GM21717 (cell line): ENCODE data around the gene CENPT.
"Not testable (repeated sequence)": the region's sequence is repeated elsewhere in the genome, so short reads cannot be mapped to it uniquely, and the experiment has no call there.

ENCODE experiments used
- ATAC-seq: cut with Tn5 transposase; IDR thresholded peaks from one replicate; pipeline ENCODE4 v1.9.1; 2021; ENCODE audit warnings: mild to moderate bottlenecking, moderate library complexity; ENCODE audit not compliant: unreplicated experiment

Gene CENPT

DNA sequence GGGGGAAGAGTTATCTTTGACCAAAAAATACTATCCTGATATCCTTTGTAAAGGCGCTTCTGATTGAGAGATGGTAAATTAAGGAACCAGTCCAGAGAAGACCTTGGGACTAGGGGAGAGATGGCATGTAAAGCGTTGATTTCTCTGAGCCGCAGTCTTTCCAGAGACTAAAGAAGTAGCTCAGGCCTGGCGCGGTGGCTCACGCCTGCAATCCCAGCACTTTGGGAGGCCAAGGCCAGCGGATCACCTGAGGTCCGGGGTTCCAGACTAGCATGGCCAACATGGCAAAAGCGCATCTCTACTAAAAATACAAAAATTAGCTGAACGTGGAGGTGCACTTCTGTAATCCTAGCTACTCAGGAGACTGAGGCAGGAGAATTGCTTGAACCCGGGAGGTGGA is 625 bp upstream of the CENPT start:
- no peak for ATAC-seq

DNA sequence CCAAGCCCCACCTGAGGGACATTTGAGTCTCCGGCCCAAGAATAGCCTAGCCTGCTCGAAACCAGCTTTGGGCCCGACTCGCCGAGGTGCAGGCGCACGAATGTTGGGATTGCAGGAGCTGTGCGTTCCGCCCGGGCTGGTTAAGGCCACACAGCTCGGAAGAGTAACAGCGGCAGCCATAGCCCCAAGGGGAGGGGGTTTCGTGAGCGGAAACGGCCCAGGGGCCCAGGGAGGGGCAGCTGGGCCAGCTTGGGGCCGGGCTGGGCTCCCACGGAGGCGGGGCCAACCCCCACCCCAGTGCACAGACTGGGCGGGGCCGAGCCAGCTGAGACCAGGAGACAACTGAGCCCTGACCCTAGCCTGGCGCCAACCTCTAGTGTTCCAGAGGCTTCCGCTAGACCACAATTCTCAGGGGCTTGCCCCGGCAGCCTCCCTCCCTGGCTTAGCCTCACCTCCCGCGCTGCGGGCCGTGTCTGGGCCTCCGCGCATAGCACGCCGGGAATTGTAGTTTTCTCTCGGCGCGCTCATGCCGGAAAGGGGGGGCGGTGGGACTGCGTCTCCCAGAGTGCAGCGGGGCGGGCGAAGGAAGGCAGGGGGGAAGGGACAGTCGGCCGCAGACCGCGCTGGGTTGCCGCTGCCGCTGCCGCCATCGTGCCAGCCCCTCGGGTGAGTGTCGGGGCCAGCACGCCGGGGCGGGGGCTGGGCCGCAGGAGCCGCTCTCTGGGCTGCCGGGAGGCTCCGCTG is 1.0 kb downstream of the CENPT start, which contains the start of gene NUTF2:
Gene NUTF2, plus strand, starts transcription at position 614 of the 744 bp plus-strand sequence. CDS start 18,198 bp downstream, outside the sequence.
- peak; percentile 54 for ATAC-seq

DNA sequence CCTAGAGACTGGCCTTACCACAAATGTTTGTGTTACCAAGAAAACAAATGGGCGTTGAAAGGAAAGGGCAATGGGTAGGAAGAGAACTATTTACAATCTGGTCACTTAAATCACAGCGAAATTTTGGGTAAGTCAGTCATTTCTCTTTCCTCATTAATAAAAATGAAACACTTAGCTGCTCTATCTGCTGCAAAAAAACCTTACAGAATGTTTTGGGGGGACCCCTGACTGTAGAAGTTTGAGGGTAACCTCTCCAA is 1.5 kb downstream of the CENPT start:
- ATAC-seq = no peak

DNA sequence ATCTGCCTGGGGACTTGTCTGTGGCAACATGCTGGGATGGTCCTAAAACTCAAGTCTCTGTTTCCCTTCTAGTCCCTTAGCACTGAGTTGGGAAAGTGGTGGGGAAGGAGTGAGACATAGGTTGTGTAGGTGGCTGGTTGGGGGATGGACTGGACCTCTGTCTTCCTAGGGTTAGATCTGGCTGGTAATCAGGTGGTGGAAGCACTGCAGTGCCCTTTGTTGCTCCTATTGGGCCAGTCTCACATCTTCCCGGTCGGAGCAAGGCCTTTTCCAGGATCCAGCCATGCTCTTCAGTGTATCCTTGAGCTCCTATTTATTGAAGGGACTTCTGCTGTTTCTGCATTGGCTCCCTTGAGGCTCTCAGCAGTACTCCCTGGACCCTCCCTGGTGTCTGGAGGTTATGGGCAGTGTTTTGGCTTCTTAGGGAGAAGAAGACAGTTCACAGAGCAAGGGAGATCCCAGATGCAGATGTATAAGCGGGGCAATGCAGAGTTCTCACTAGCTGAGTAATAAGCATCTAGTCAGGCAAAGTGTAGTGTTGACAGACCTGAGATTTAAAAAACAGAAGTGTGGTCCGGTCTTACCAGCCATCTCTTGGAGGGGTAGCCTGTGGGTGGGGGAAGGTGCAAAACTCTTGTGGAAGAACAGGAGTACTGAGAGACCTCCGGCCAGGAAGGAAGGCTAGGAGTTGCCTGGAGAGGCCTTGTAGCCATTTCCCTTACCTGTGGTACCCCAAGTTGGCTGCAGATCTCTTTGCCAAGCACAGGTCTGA is 2.0 kb downstream of the CENPT start:
- no peak for ATAC-seq

DNA sequence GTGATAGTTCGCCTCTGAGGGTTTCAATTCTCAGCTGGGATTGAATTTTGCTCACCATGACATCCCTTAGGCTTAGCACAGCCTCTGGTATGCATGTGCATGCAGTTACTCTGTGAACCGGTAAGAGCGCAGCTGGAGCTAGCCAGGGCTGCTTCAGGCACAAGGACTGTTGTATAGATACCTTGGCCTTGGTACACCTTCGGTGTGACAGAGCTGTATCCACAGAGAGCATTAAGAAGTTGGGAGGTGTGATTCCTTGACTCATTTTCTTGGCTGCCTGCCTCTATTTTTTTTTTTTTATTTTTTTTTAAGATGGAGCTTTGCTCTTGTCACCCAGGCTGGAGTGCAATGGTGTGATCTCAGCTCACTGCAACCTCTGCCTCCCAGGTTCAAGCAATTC is 3.0 kb downstream of the CENPT start:
- no peak for ATAC-seq

DNA sequence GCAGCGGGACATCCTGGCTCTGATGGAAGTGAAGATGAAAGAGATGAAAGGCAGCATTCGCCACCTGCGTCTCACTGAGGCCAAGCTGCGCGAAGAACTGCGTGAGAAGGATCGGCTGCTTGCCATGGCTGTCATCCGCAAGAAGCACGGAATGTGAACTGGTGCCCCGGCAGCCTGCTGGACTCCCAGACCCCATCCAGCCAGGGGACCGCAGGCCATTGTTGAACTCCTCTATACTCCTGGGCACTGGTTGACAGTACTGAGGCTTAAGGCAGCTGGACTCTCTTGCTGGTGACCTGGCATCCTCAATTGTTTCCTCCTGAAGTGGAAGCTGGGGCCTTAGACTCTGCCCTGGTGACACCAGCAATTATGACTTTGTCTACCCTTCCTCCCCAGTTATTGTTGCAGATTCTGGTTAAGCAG is 4.1 kb downstream of the CENPT start:
- no peak for ATAC-seq

DNA sequence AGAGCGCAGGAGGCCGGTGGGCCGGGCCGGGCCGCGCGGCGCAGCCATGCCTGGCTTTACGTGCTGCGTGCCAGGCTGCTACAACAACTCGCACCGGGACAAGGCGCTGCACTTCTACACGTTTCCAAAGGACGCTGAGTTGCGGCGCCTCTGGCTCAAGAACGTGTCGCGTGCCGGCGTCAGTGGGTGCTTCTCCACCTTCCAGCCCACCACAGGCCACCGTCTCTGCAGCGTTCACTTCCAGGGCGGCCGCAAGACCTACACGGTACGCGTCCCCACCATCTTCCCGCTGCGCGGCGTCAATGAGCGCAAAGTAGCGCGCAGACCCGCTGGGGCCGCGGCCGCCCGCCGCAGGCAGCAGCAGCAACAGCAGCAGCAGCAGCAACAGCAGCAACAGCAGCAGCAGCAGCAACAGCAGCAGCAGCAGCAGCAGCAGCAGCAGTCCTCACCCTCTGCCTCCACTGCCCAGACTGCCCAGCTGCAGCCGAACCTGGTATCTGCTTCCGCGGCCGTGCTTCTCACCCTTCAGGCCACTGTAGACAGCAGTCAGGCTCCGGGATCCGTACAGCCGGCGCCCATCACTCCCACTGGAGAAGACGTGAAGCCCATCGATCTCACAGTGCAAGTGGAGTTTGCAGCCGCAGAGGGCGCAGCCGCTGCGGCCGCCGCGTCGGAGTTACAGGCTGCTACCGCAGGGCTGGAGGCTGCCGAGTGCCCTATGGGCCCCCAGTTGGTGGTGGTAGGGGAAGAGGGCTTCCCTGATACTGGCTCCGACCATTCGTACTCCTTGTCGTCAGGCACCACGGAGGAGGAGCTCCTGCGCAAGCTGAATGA is 4.8 kb downstream of the CENPT start:
- no peak for ATAC-seq

DNA sequence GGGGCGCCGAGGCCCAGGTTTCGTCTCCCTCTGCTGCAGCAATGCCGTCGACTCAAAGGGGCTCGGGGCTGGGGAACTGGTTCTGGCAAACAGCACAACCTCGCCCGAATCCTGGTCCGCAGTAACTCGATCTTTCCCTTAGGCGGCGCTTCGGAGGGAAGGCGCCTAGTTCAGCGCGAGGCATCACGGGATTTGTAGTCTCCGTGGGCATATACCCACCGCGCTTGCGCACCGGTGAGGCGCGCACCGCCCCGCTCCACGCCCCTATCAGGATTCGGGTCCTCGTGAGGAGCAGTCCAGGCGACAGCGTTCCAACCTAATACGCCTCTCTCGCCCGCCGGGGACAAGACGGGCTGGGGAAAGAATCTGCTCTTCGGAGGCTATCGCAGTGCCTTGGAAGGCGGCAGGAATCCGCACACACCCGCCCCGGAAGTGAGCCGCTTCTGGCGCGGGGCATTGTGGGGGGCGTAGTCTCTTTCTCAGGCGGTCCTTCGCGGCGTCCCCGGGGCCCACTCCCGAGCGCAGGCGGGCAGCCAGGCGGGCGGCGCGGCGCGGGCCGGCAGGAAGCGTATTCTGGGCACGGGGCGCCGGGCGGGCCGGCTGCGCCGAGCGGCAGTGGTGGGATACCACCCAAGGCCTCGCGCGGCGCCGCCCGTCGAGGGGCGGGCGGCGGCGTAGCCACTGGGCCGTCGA is 5.5 kb downstream of the CENPT start, which contains the start of gene THAP11:
Gene THAP11, plus strand, starts transcription at position 505 of the 693 bp plus-strand sequence. CDS start 235 bp downstream, outside the sequence.
- ATAC-seq = peak; percentile 38

DNA sequence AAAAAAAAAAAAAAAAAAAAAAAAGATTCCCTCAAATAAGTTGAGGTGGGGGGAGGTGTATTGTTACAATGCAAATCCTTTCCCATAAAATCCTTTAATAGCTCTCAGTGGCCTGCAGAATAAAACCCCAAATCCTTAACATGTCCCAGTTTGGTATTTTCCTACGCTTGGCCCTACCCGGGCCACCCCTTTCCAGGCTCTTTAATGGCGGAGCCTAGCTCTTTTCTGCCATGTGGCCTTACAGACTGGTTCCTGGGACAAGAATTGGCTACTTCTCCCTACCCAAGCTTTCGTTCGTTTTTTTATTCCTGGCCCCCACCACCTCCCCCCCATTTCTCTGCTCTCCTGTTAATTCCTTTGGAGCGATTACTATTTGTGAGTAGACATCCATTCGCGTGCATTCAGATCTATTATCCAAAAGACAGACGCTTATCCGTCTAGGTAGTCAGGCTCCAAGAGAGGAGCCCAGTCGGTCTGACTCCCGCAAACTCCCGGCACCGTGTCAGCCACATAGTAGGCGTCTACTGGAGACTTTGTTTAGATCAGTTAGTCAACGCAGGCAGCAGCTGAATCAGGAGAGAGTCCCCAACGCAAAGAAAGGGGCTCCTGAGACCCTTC is 6.2 kb downstream of the CENPT start:
- ATAC-seq = no peak

DNA sequence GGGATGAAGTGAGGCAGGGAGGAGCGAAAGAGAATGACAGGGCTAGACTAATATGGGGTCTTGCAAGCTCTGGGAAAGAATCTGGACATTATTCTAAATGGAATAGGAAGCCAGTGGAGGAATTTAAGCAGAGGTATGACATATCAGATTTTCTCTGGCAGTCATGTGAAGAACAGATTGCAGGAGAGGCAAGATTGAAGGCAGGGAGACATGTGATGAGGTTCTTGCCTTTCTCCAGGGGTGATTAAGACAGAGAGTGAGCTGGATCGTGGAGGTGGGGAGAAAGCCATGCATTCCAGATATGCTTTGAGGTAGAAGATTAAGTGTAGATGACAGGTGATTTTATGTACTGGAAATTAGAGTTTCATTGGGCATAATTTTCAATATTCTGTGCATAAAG is 9.7 kb downstream of the CENPT start:
- no peak for ATAC-seq

DNA sequence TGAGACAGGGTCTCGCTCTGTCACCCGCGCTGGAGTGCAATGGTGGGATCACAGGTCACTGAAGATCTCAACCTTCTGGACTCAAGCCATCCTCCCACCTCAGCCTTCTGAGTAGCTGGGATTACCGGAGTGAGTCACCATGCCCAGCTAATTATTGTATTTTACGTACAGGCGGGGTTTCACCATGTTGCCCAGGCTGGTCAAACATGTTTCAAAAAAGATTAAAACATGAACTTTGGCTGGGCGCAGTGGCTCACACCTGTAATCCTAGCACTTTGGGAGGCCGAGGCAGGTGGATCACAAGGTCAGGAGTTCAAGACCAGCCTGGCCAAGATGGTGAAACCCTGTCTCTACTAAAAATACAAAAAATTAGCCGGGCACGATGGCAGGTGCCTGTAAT is 10.3 kb downstream of the CENPT start:
- not testable (repeated sequence) for ATAC-seq

DNA sequence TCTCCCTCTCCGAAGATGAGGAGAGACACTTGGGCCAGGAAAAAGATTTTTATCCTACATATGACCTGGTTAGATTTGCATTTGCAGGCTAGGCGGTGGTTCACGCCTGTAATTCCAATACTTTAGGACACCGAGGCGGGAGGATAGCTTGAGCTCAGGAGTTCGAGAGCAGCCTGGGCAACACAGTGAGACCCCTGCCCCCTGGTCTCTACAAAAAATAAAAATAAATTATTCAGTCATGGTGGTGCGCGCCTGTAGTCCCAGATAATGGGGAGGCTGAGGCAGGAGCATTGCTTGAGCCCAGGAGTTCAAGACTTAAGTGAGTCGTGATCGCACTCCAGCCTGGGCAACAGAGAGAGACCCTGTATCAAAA is 13.3 kb downstream of the CENPT start:
- ATAC-seq = no peak

DNA sequence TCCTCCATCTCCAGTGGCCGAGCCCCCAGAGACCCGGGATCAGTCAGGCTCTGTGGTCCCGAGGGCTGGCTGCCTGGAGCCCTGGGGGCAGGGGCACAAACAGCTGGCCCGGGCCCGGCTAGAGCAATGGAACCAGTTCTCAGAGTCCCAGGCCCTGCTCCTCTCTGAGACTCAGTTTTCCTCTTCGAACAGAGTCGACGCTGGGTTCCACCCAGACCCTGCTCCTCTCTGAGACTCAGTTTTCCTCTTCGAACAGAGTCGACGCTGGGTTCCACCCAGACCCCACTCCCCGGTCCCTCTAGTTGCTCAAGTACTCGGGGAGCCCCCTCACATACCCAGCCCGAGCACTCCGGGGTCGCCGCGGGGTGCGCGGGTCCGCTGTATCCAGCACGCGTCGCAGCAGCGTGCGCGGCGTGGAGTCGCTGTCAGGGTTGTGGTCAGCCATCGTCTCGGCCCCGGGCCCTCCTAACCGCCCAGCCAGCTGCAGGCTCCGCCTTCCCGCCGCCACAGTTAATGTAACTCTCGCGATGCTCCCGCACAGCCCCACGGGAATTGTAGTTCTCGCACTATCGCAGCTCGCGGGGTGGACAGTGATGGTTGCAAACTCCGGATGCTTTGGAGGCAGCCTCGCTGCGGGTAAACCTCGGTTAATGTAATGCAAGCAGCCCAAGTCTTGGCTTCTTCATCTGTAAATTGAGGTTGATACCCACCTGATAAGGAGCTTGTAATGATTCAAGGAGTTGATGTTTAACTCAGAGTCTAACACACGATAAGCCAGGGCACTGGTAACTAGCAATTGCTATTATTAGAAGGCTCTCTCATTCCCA is 13.9 kb downstream of the CENPT start:
- peak; percentile 94 for ATAC-seq

DNA sequence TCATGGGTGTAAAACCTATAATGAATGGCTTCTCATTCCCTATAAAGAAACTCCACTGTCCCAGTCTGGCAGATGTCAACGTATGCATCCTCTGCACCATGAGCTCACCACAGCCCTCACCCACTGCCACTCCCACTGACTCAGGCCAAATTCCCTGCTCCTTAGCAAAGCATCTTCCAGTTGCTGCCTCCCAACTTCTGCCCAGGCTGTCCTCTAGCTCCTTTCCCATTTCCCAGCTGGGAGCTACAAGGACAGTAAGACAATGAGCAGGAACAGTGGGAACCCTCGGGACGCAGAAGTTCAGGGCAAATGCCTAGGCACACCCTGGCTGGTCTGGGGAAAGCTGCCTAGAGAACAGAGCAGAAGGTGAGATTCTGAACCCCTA is 14.5 kb downstream of the CENPT start:
- ATAC-seq = no peak

DNA sequence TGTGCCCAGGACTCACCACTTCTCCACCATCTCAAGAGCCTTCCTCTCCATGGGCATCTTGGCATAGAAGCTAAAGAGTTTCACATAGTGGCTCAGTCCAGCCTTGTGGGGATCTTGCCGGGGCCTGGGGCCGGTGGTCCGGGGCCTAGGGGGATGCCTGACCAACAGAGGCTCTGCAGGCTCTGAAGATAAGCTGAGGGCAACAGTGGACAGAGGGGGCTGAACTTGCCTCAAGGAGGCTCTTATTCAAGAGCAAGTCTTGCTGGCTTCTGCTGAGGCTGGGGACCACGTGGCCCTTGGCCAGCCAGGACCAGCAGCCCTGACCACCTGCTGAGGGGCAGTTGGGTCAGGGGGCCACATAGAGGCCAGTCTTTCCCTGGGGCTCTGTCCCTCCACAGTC is 18.8 kb downstream of the CENPT start:
- ATAC-seq = no peak

DNA sequence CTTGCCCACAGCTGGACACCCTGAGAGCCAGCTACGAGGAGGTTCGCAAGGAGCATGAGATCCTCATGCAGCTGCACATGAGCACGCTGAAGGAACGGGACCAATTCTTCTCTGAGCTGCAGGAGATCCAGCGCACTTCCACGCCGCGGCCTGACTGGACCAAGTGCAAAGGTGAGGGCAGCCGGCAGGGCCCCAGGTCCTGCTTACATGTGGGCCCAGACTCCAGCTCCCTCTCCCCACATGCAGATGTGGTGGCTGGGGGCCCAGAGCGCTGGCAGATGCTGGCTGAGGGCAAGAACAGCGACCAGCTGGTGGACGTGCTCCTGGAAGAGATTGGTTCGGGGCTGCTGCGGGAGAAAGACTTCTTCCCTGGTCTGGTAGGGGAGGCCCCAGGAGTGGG is 21.6 kb downstream of the CENPT start:
- ATAC-seq = no peak

DNA sequence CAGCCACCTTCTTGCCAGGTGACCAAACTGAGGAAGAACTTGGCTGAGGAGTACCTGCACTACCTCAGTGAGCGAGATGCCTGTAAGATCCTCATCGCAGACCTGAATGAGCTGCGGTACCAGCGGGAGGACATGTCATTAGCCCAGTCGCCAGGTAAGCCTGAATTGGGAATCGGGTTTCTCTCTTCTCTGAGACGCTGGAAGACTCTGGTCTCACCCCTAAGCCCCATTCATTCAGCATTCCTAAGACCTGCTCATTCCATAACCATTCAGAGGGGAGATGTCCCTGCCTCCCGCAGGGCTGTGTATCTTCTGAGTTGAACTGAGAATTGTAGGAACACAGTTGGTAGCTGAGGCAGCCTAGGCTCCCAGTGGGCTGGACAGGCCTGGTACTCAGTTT is 22.4 kb downstream of the CENPT start:
- ATAC-seq = no peak

DNA sequence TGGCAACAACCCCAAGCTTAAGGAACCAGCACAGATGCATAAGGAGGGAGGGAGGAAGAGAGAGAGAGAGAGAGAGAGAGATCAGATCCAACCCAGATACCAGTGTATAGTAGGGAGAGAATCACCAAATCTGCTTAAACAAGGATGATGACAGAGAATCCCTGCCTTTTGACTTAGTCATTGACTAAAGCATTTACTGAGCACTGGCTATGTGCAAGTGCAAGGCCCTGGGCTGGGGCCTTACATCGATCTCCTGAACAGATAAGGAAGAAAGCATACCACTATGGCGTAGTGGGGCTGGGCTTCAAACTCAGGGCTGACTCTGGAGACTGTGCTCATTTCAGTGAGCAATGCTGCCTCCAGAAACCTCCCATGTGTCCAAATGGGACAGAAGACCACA is 25.0 kb downstream of the CENPT start:
- ATAC-seq = no peak

DNA sequence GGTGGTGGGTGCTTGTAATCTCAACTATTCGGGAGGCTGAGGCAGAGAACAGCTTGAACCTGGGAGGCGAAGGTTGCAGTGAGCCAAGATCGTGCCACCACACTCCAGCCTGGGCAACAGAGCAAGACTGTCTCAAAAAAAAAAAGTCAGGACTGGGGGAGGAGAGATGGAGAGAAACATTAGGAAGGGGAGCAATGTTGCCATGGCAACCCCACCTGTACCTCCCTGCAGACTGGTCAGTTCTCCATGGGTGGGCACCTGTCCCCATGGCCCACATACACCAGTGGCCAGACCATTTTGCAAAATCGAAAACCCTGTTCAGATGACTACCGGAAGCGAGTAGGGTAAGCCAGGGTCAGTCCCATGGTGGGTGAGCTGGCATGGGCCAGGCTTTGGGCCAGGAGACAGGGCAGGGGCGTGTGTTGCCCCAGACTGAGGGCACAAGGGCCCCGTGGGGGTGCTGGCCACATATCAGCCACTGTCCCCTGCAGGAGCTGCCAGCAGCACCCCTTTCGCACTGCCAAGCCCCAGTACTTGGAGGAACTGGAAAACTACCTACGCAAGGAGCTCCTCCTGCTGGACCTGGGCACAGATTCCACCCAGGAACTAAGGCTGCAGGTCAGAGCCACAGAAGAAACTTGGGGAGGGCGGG is 26.8 kb downstream of the CENPT start:
- ATAC-seq = no peak
